ENCODE measurements around the gene CALB2.

GRCh38 chr16:71414038-71414437, 55.5 kb downstream of the CALB2 start:
- TF ChIP-seq EP300 (IDR thresholded peaks at IDR 0.05; ENCODE audit: low read depth in 2 of 2, low read length in 2 of 2), result no peak
- no peak for TF ChIP-seq EP300 (CRISPR knock-in tag; IDR thresholded peaks at IDR 0.05; ENCODE audit: borderline replicate concordance)
- TF ChIP-seq SALL1 (CRISPR knock-in tag; IDR thresholded peaks at IDR 0.05), result no peak
- no peak for TF ChIP-seq CTCF (CRISPR knock-in tag; IDR thresholded peaks at IDR 0.05)
- no peak for TF ChIP-seq POLR2A (IDR thresholded peaks at IDR 0.05; ENCODE audit: insufficient read depth in 1 of 2, low read depth in 2 of 2, low read length in 2 of 2)
